Neural cell (in vitro differentiated cells): ENCODE measurements around the gene GALNT8. TPM values are rescaled to one million over a fixed set of nuclear protein-coding genes. Genes with fewer than 3 reads are reported as not detected.

Source experiments
- H2AFZ ChIP-seq: fragments of 200-600, 300-800 bp; sonication (generic), shearing (Covaris generic); 2 replicates; pipeline ENCODE4 v1.6.0; 2014; ENCODE audit warnings: low read depth, mild to moderate bottlenecking, antibody characterized with exemption, low read length, moderate library complexity
- H3F3A ChIP-seq: fragments of 200-600 bp; shearing (Covaris generic); 2 replicates; pipeline ENCODE4 v1.6.1; 2016; ENCODE audit warnings: mild to moderate bottlenecking, moderate library complexity, mixed read lengths, antibody characterized with exemption, low read length; ENCODE audit not compliant: insufficient read depth, poor library complexity, severe bottlenecking
- H3K27ac ChIP-seq: fragments of 200-600, 300-800 bp; sonication (generic), shearing (Covaris generic); 2 replicates; pipeline ENCODE4 v1.5.1; 2014; ENCODE audit warnings: mild to moderate bottlenecking, low read length, moderate library complexity
- H3K27me3 ChIP-seq: fragments of 300-800, 200-600 bp; sonication (generic), shearing (Covaris generic); 2 replicates; pipeline ENCODE4 v1.6.0; 2014; ENCODE audit warnings: mild to moderate bottlenecking, low read depth, low read length, moderate library complexity; ENCODE audit not compliant: insufficient read depth
- H3K36me3 ChIP-seq: fragments of 300-800, 200-600 bp; sonication (generic), shearing (Covaris generic); 2 replicates; pipeline ENCODE4 v1.5.1; 2014; ENCODE audit warnings: mild to moderate bottlenecking, antibody characterized with exemption, low read length, moderate library complexity; ENCODE audit not compliant: insufficient read depth
- H3K4me2 ChIP-seq: fragments of 300-800, 200-600 bp; sonication (generic), shearing (Covaris generic); 2 replicates; pipeline ENCODE4 v1.6.0; 2014; ENCODE audit warnings: mild to moderate bottlenecking, low read length
- H3K4me3 ChIP-seq: fragments of 300-800, 200-600 bp; sonication (generic), shearing (Covaris generic); 2 replicates; pipeline ENCODE4 v1.5.1; 2014; ENCODE audit warnings: mild to moderate bottlenecking, low read length, moderate library complexity
- H3K79me2 ChIP-seq: fragments of 200-600 bp; shearing (Covaris generic); replicated peaks from 2 replicates; pipeline ENCODE4 v1.6.0; 2014; ENCODE audit warnings: mild to moderate bottlenecking, low read length, moderate library complexity; ENCODE audit not compliant: insufficient read depth
- H3K9ac ChIP-seq: fragments of 300-800, 200-600 bp; sonication (generic), shearing (Covaris generic); 2 replicates; pipeline ENCODE4 v1.6.1; 2016; ENCODE audit warnings: mild to moderate bottlenecking, low read length, mixed read lengths
- H3K9me2 ChIP-seq: fragments of 200-600 bp; shearing (Covaris generic); 2 replicates; pipeline ENCODE4 v1.6.1; 2016; ENCODE audit warnings: mild to moderate bottlenecking, low read length, mixed read lengths; ENCODE audit not compliant: insufficient read depth
- H3K9me3 ChIP-seq: fragments of 200-600, 300-800 bp; sonication (generic), shearing (Covaris generic); 2 replicates; pipeline ENCODE4 v1.6.1; 2016; ENCODE audit warnings: mild to moderate bottlenecking, mixed run types, low read length, moderate library complexity, mixed read lengths
- H4K20me1 ChIP-seq: fragments of 200-600 bp; shearing (Covaris generic); 2 replicates; pipeline ENCODE4 v1.6.1; 2016; ENCODE audit warnings: mild to moderate bottlenecking, mixed run types; ENCODE audit not compliant: insufficient read depth
- CTCF ChIP-seq: fragments of 450-650 bp; IDR thresholded peaks from 2 replicates; pipeline ENCODE4 v1.5.1; 2014; ENCODE audit warnings: antibody characterized with exemption, mild to moderate bottlenecking, moderate library complexity; ENCODE audit not compliant: poor library complexity, severe bottlenecking
- EP300 ChIP-seq: fragments of 450-650 bp; conservative IDR thresholded peaks from 2 replicates; pipeline ENCODE4 v1.6.1; 2014; ENCODE audit warnings: antibody characterized with exemption, mild to moderate bottlenecking, moderate library complexity; ENCODE audit not compliant: poor library complexity, severe bottlenecking
- EZH2 ChIP-seq: fragments of 200-600, 300-800 bp; shearing (Covaris generic), sonication (generic); IDR thresholded peaks from 2 replicates; pipeline ENCODE4 v1.6.1; 2014; ENCODE audit warnings: antibody characterized with exemption, low read length, borderline replicate concordance, mild to moderate bottlenecking; ENCODE audit not compliant: insufficient read depth, poor library complexity, severe bottlenecking
- MXI1 ChIP-seq: fragments of 450-650 bp; conservative IDR thresholded peaks from 2 replicates; pipeline ENCODE4 v1.6.1; 2014; ENCODE audit warnings: antibody characterized with exemption, mild to moderate bottlenecking; ENCODE audit not compliant: poor library complexity, severe bottlenecking
- POLR2AphosphoS5 ChIP-seq: IDR thresholded peaks from 2 replicates; pipeline ENCODE4 v1.6.1; 2012
- RAD21 ChIP-seq: fragments of 450-650 bp; conservative IDR thresholded peaks from 2 replicates; pipeline ENCODE4 v1.6.1; 2014; ENCODE audit warnings: antibody characterized with exemption, mild to moderate bottlenecking, moderate library complexity
- REST ChIP-seq: IDR thresholded peaks from 2 replicates; pipeline ENCODE4 v1.6.1; 2012; ENCODE audit warnings: borderline replicate concordance
- SMC3 ChIP-seq: fragments of 450-650 bp; conservative IDR thresholded peaks from 2 replicates; pipeline ENCODE4 v1.6.1; 2014; ENCODE audit warnings: antibody characterized with exemption, mild to moderate bottlenecking, moderate library complexity; ENCODE audit not compliant: poor library complexity
- TAF1 ChIP-seq: IDR thresholded peaks from 2 replicates; pipeline ENCODE4 v1.6.1; 2012; ENCODE audit warnings: low read depth
- polyA minus RNA-seq: library from RNA; depleted of rRNA, polyadenylated mRNA; stranded (reverse); fragments of >200 nt; gene quantifications from 2 replicates; pipeline ENCODE4 v1.2.3, GENCODE V29; 2014
- polyA plus RNA-seq: library from polyadenylated mRNA; depleted of rRNA; stranded (reverse); fragments of >200 nt; gene quantifications from 2 replicates; pipeline ENCODE4 v1.2.3, GENCODE V29; 2014

GALNT8 gene
- polyA plus RNA-seq = 25.8 and 25.9 TPM in 2 replicates
- polyA minus RNA-seq = 40.9 and 43.1 TPM in 2 replicates

GRCh38 chr12:4719821-4720636 lies at the start of gene GALNT8:
Gene GALNT8 (plus strand): TSS chr12:4720400. CDS start chr12:4720678, 278 bp downstream.
- Histone ChIP-seq H4K20me1 (no peaks in the 10 kb centered on the region), H3K27me3 (no peaks in the 10 kb centered on the region), H2AFZ (no peak within 1 kb of the TSS), H3K9ac (no peak within 1 kb of the TSS), H3K4me3 (no peak within 1 kb of the TSS), H3K4me2 (no peak within 1 kb of the TSS), H3K36me3 (no peaks in the 10 kb centered on the region), H3F3A (no peaks in the 10 kb centered on the region), H3K9me3 (no peaks in the 10 kb centered on the region), H3K79me2 (no peaks in the 10 kb centered on the region), H3K27ac (no peak within 1 kb of the TSS), H3K9me2 (no peaks in the 10 kb centered on the region)
- TF ChIP-seq REST (no peak), EZH2 (no peak), RAD21 (no peak), TAF1 (no peak), CTCF (no peak), SMC3 (no peak), EP300 (no peak), POLR2AphosphoS5 (no peak), MXI1 (no peak)

- peak overlapping the region; percentile 70 for H3K27ac ChIP-seq
- H3K79me2 ChIP-seq = no peaks in the 10 kb centered on the region
- no peaks in the 10 kb centered on the region for H4K20me1 ChIP-seq
- H3K27me3 ChIP-seq = no peaks in the 10 kb centered on the region
- no peaks in the 10 kb centered on the region for H3K9me2 ChIP-seq
- peaks cover 8% of the 10 kb centered on the region for H3K36me3 ChIP-seq
- H3K9ac ChIP-seq = peak overlapping the region; percentile 21
- peak overlapping the region; percentile 34 for H3K4me3 ChIP-seq
- H3F3A ChIP-seq = no peaks in the 10 kb centered on the region
- no peak overlapping the region for H3K4me2 ChIP-seq
- H2AFZ ChIP-seq = no peak overlapping the region
- no peaks in the 10 kb centered on the region for H3K9me3 ChIP-seq
- TF ChIP-seq RAD21 (no peak), EZH2 (no peak), MXI1 (no peak), REST (no peak), SMC3 (no peak), CTCF (no peak), POLR2AphosphoS5 (no peak)
Observed at GRCh38 chr12:4679711-4680110, 40.5 kb upstream of the GALNT8 start.
